ENCODE data around the gene DENND5B.

DNA sequence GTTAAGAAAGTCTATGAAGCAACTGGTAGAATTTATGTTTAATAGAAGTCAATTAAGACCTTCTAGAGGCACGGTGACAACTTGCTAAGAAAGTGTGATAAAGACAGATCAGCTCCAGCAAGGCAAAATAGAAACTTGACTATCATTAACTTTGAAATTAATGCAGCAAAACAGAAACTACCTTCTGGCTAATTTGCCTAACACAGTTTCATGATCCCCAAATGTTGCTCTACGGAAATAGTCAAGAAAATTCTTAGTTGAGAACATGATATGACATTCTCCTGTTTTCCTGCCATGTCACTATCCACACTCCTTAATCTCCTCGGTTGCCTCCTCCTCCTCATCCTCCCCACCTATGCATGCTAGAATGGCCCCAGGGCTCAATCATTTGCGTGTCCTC is 4.2 kb downstream of the DENND5B start:
- no peak for TF ChIP-seq POLR2A (IDR thresholded peaks at IDR 0.05)
- TF ChIP-seq, protein P1, sequence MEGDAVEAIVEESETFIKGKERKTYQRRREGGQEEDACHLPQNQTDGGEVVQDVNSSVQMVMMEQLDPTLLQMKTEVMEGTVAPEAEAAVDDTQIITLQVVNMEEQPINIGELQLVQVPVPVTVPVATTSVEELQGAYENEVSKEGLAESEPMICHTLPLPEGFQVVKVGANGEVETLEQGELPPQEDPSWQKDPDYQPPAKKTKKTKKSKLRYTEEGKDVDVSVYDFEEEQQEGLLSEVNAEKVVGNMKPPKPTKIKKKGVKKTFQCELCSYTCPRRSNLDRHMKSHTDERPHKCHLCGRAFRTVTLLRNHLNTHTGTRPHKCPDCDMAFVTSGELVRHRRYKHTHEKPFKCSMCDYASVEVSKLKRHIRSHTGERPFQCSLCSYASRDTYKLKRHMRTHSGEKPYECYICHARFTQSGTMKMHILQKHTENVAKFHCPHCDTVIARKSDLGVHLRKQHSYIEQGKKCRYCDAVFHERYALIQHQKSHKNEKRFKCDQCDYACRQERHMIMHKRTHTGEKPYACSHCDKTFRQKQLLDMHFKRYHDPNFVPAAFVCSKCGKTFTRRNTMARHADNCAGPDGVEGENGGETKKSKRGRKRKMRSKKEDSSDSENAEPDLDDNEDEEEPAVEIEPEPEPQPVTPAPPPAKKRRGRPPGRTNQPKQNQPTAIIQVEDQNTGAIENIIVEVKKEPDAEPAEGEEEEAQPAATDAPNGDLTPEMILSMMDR (IDR thresholded peaks at IDR 0.05 in 8 of 11, conservative IDR thresholded peaks at IDR 0.05 in 3 of 11) = no peak
- TF ChIP-seq POLR2AphosphoS5 (IDR thresholded peaks at IDR 0.05) = no peak
